Cerebellar nuclear complex (tissue), 1 donor: ENCODE results near the gene TMEM201.

Source experiments
- DNase-seq, 2 experiments: peaks; one replicate each; lab custom pipeline; 2025; lab: John Stamatoyannopoulos, UW

TMEM201 gene

DNA sequence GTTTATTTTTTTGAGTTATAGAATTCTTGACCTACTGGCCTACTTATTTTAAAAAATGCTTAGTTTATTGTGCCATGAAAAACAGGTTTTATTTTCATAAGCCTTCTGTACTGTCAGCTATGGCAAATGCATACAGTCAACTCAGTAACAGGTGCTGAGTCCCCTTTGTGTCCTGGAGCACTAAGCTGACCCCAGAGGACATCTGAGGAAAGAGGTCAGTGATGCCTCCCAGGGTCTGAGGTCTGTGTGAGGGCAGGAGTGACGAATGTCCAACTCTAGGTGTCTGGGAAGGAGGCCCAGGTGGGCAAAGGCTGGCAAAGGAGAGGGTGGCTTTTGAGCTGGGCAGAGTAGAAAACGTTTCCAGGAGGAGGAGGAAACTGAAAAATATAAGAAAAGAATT, 7.8 kb upstream of the TMEM201 start:
- DNase-seq: no peak

GRCh38 chr1:9586147-9586766, 2.5 kb upstream of the TMEM201 start:
- DNase-seq: no peak

- no peak for DNase-seq
These were observed 520 bp downstream of the TMEM201 start for GRCh38 chr1:9589144-9589718.

GRCh38 chr1:9589719-9590157, 1.0 kb downstream of the TMEM201 start:
- no peak for DNase-seq

GRCh38 chr1:9590201-9590600, 1.5 kb downstream of the TMEM201 start:
- DNase-seq: no peak

GRCh38 chr1:9590945-9591668, 2.4 kb downstream of the TMEM201 start:
- DNase-seq: no peak

GRCh38 chr1:9591669-9592509, 3.2 kb downstream of the TMEM201 start:
- no peak for DNase-seq

DNA sequence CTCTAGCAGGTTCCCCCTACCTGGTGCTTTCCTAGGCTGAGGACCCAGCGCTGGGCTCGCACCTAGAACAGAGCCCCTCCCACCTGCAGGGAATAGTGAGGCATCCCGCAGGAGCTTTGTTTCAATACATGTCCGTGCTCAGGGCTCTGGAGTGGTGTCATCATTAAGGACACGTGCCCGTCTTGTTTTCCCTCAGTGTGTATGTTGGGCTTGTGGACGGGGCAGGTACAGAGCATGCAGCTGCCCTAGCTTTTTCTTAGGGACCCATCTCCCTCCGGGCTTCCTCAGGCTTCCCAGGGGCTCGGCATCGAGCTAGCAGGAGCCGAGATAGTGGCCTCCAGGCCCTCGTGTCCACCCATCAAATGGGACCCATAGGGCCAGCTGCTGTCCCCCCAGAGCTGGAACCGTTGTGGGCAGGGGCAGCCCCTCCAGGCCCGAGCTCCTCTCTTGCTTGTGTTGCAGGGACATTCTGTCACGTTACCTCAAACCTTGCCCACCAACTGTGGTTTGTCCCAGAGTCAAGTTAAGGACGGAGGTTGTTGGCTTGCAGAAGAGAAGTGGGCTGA, 3.9 kb downstream of the TMEM201 start:
- no peak for DNase-seq

DNA sequence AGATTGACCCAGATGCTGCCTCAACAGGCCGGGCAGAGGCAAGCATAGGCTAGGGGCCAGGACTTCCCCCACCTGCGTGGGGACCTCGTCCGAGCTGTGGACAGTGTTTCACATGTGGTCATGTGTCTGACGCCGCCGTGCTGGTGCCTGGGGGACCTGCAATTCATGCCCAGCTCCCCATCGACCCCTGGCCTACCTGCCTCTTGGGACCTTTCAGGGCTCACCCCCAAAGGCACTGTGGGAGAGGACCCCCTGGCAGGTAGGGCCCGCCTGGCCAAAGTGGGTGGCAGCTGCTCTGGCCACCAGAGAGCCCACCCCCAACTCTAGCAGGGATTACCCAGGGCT, 4.4 kb downstream of the TMEM201 start:
- DNase-seq: no peak

- DNase-seq: no peak
These were observed 5.1 kb downstream of the TMEM201 start for GRCh38 chr1:9593492-9594465.

DNA sequence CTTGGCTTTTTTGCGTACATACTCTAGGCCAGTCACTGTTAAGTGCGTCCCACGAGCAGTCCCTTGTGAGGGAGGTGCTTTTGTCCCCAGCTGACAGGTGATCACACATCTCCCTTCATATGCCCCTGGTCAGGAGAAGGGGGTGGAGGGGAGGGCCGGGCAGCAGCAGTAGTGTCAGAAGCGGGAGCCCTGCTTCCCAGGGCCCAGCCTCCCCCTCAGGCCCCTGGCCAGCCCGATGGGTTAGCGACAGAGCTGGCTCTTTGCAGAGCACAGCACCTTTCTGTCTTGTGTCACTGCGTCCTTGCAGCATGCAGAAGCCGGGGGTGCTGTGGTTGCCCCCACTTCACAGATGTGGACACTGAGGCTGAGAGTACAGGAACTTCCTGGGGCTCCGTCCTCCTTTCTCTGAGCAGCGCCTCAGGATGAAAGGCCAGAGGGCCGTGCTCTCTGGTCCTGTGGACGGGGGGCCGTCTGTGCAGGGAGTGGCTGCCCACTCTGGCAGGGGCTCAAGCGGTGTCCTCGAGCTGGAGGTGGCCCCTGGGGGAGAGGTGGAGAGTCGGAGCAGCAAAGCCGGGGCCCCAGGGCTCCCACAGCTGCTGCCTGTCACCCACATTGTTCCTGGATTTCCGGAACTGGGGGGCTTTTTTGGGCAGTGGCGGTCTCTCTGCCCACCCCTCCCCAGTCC, 5.9 kb downstream of the TMEM201 start:
- no peak for DNase-seq

DNA sequence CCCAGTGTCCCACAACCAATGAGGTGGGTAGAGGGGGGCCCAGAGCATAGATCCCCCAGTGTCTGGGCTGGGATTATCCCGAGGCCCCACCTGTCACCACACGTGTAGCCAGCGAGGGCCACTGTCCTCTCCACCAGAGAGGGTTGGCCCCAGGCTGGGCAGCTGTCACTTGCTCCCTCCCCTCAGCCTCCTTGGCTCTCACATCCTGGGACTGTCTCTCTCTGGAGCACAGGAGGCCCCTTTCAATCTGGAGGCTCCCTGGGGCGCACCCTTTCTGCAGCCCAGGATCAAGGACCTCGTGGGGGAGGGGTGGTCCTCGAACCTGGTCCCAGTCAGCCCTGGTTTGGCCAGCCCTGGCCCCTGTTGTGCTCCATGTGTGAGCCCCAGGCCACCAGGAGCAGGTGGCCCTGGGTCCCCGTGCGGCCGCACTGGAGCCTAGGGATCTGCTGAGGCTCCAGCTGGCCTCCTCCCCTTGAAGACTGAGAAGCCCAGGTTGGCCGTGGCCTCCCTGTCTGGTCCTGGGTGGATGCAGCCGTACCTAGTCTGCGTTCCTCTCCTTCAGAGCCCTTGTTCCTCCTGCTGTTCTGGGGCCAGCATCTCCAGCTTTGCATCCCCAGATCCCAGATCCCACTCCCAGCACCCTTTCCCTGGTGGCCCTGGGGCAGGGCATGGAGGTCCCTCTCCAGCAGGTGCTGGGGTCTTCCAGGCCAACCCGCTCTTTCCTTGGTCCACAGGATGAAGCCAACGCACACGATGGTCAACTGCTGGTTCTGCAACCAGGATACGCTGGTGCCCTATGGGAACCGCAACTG, 6.7 kb downstream of the TMEM201 start:
- no peak for DNase-seq

DNA sequence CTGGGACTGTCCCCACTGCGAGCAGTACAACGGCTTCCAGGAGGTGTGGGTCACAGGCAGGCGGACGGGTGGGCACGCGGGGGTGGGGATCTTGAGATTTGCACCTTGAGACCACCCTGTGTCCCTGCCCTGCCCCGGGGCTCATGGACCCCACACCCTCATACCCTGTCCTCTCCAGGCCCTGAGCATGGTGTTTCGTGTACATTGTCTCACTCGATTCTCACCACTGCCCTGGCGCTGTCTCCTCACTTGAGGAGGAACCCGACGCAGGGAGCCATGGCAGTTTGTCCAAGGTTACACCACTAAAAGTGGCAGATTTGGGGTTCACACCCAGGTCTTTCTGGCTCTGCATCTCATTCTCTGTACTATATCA, 7.2 kb downstream of the TMEM201 start:
- no peak for DNase-seq

- no peak for DNase-seq
These were observed 7.9 kb downstream of the TMEM201 start for GRCh38 chr1:9596415-9597123.

- DNase-seq: no peak
These were observed 8.9 kb downstream of the TMEM201 start for GRCh38 chr1:9597361-9598315.

DNA sequence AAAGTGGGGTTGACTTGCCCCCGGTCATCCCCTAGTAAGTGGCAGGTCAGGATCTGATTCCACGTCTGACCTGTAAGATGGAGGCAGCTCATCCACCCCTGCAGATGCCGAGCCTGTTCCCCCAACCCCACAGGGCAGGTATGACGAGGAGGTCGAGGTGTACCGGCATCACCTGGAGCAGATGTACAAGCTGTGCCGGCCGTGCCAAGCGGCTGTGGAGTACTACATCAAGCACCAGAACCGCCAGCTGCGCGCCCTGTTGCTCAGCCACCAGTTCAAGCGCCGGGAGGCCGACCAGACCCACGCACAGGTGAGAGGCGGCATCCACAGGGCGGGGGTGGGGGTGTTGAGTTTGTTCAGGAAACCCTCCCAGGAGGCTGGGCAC, 9.6 kb downstream of the TMEM201 start:
- DNase-seq: no peak

GRCh38 chr1:9599741-9600140, 11.0 kb downstream of the TMEM201 start:
- no peak for DNase-seq
